Measurements from ENCODE around the gene DAB2.

The DAB2 gene

GRCh38 chr5:39448506-39449128 is 23.8 kb upstream of the DAB2 start:
- no peak for DNase-seq (ENCODE audit: low spot score)

GRCh38 chr5:39447968-39448367 is 23.2 kb upstream of the DAB2 start:
- DNase-seq (ENCODE audit: low spot score), result no peak

- no peak for DNase-seq (ENCODE audit: low spot score)
Measured at GRCh38 chr5:39447059-39447458, 22.3 kb upstream of the DAB2 start.

GRCh38 chr5:39446231-39446630 is 21.5 kb upstream of the DAB2 start:
- no peak for DNase-seq (ENCODE audit: low spot score)

- DNase-seq (ENCODE audit: low spot score), result no peak
Measured at GRCh38 chr5:39443911-39444310, 19.1 kb upstream of the DAB2 start.

- DNase-seq (ENCODE audit: low spot score), result no peak
Measured at GRCh38 chr5:39442991-39443390, 18.2 kb upstream of the DAB2 start.

- no peak for DNase-seq (ENCODE audit: low spot score)
Measured at GRCh38 chr5:39441838-39442237, 17.1 kb upstream of the DAB2 start.

- no peak for DNase-seq (ENCODE audit: low spot score)
Measured at GRCh38 chr5:39440958-39441624, 16.3 kb upstream of the DAB2 start.

GRCh38 chr5:39440192-39440957 is 15.6 kb upstream of the DAB2 start:
- DNase-seq (ENCODE audit: low spot score), result no peak

GRCh38 chr5:39439582-39440162 is 14.9 kb upstream of the DAB2 start:
- no peak for DNase-seq (ENCODE audit: low spot score)

GRCh38 chr5:39437467-39437866 is 12.7 kb upstream of the DAB2 start:
- no peak for DNase-seq (ENCODE audit: low spot score)

- DNase-seq (ENCODE audit: low spot score), result no peak
Measured at GRCh38 chr5:39433848-39434247, 9.1 kb upstream of the DAB2 start.

GRCh38 chr5:39432696-39433530 is 8.1 kb upstream of the DAB2 start:
- no peak for DNase-seq (ENCODE audit: low spot score)

- DNase-seq (ENCODE audit: low spot score), result no peak
Measured at GRCh38 chr5:39430461-39430860, 5.7 kb upstream of the DAB2 start.

GRCh38 chr5:39428640-39429039 is 3.9 kb upstream of the DAB2 start:
- no peak for DNase-seq (ENCODE audit: low spot score)

- no peak for DNase-seq (ENCODE audit: low spot score)
Measured at GRCh38 chr5:39427633-39428032, 2.9 kb upstream of the DAB2 start.

GRCh38 chr5:39427229-39427628 is 2.4 kb upstream of the DAB2 start:
- DNase-seq (ENCODE audit: low spot score), result no peak

- no peak for DNase-seq (ENCODE audit: low spot score)
Measured at GRCh38 chr5:39426746-39427105, 1.9 kb upstream of the DAB2 start.

GRCh38 chr5:39426051-39426745 is 1.4 kb upstream of the DAB2 start:
- no peak for DNase-seq (ENCODE audit: low spot score)

GRCh38 chr5:39423331-39423751 is 1.4 kb downstream of the DAB2 start:
- no peak for DNase-seq (ENCODE audit: low spot score)

GRCh38 chr5:39422728-39423285 is 2.0 kb downstream of the DAB2 start:
- no peak for DNase-seq (ENCODE audit: low spot score)
